ENCODE results near the gene SNPH.
"Not testable (repeated sequence)": the region's sequence is repeated elsewhere in the genome, so short reads cannot be mapped to it uniquely, and the experiment has no call there.

- TF ChIP-seq CTCF (conservative IDR thresholded peaks at IDR 0.05 in 1 of 2, IDR thresholded peaks at IDR 0.05 in 1 of 2; ENCODE audit: extremely low read depth in 1 of 2, insufficient read depth in 1 of 2, low read depth in 1 of 2, low read length in 2 of 2); EZH2 (IDR thresholded peaks at IDR 0.05; ENCODE audit: borderline replicate concordance, low read length): not testable (repeated sequence)
Observed at GRCh38 chr20:1343446-1344124, 77.5 kb downstream of the SNPH start.

All from mammary epithelial cell (primary cell).